ENCODE measurements around the gene SPARC. TPM values are rescaled to one million over a fixed set of nuclear protein-coding genes. Genes with fewer than 3 reads are reported as not detected.
"Not testable (repeated sequence)": the region's sequence is repeated elsewhere in the genome, so short reads cannot be mapped to it uniquely, and the experiment has no call there.

SPARC gene
- total and polyA plus RNA-seq, 8 donors, result 1,647 to 5,045 (median 2,169) TPM

- Histone ChIP-seq H3K9me3 (peaks cover 0 to 10% of the 10 kb centered on the region in 2 donors), H3K4me1 (no peaks in the 10 kb centered on the region), H3K27me3 (no peaks in the 10 kb centered on the region), H3K4me3 (no peak overlapping the region), H3K27ac (no peak overlapping the region), H3K36me3 (no peaks in the 10 kb centered on the region)
- ATAC-seq, result no peak
- no peak for DNase-seq
- TF ChIP-seq CTCF (IDR thresholded peaks at IDR 0.05), result no peak
- intact Hi-C loops (cut with DNase I), result no loop called here
These were observed 46.8 kb upstream of the SPARC start for GRCh38 chr5:151733358-151734063.

- ATAC-seq, result no peak
- intact Hi-C loops (cut with DNase I), result no loop called here
- H3K4me3 ChIP-seq, result no peak overlapping the region
These were observed 43.7 kb upstream of the SPARC start for GRCh38 chr5:151730381-151730780.

GRCh38 chr5:151729597-151729996, 42.9 kb upstream of the SPARC start:
- intact Hi-C loops (cut with DNase I); H3K27ac ChIP-seq; H3K36me3 ChIP-seq; H3K27me3 ChIP-seq; ATAC-seq; H3K4me3 ChIP-seq; DNase-seq; H3K4me1 ChIP-seq: not testable (repeated sequence)
- peaks cover 0 to 10% of the 10 kb centered on the region in 2 donors for H3K9me3 ChIP-seq

More at GRCh38 chr5:151730381-151730780, 43.7 kb upstream of the SPARC start:
- Histone ChIP-seq H3K9me3 (peaks cover 0 to 10% of the 10 kb centered on the region in 2 donors), H3K4me1 (no peaks in the 10 kb centered on the region), H3K27me3 (no peaks in the 10 kb centered on the region), H3K27ac (no peak overlapping the region), H3K36me3 (no peaks in the 10 kb centered on the region)
- no peak for TF ChIP-seq CTCF (IDR thresholded peaks at IDR 0.05)
- no peak for DNase-seq

GRCh38 chr5:151724360-151724759, 37.6 kb upstream of the SPARC start:
- Histone ChIP-seq H3K4me3 (no peak overlapping the region), H3K36me3 (no peaks in the 10 kb centered on the region), H3K27me3 (no peaks in the 10 kb centered on the region), H3K4me1 (peaks cover 0 to 23% of the 10 kb centered on the region in 2 donors), H3K9me3 (peaks cover 0 to 3% of the 10 kb centered on the region in 2 donors), H3K27ac (no peak overlapping the region)
- intact Hi-C loops (cut with DNase I), result loop anchor here in 1 of 2 donors (5.0 kb wide), 1 partner anchor 62 kb away; no protein-coding TSS in a partner anchor
- DNase-seq, result no peak
- no peak for TF ChIP-seq CTCF (IDR thresholded peaks at IDR 0.05)
- no peak for ATAC-seq

GRCh38 chr5:151722546-151722945, 35.8 kb upstream of the SPARC start:
- H3K27me3 ChIP-seq, result no peaks in the 10 kb centered on the region
- no peak for DNase-seq

More at GRCh38 chr5:151722546-151722945, 35.8 kb upstream of the SPARC start:
- H3K4me1 ChIP-seq, result peaks cover 14 to 36% of the 10 kb centered on the region in 2 donors
- intact Hi-C loops (cut with DNase I), result loop anchor here in 1 of 2 donors (5.0 kb wide), 1 partner anchor 60 kb away; no protein-coding TSS in a partner anchor
- no peak overlapping the region for H3K27ac ChIP-seq
- no peak for ATAC-seq
- H3K36me3 ChIP-seq, result no peaks in the 10 kb centered on the region
- no peak for TF ChIP-seq CTCF (IDR thresholded peaks at IDR 0.05)
- H3K9me3 ChIP-seq, result no peaks in the 10 kb centered on the region
- no peak overlapping the region for H3K4me3 ChIP-seq

Data from left lung (tissue), 10 donors.